GM12865 (cell line): Measurements from ENCODE around the gene PNMA8C.
"Not testable (repeated sequence)": the region's sequence is repeated elsewhere in the genome, so short reads cannot be mapped to it uniquely, and the experiment has no call there.

Experiments used
- DNase-seq: peaks from one replicate; pipeline ENCODE4 v3.0.0; 2010; ENCODE audit warnings: low read depth
- H3K4me3 ChIP-seq: 2 replicates; pipeline ENCODE4 v1.5.1; 2011; ENCODE audit warnings: mild to moderate bottlenecking, low read depth, low read length, control low read depth
- TF ChIP-seq, protein P1 (sequence below): IDR thresholded peaks from 2 replicates; pipeline ENCODE4 v1.5.1; 2011; ENCODE audit warnings: low read length, control low read depth, low read depth, inconsistent platforms; ENCODE audit not compliant: insufficient read depth; ENCODE audit errors: missing control alignments

PNMA8C gene

DNA sequence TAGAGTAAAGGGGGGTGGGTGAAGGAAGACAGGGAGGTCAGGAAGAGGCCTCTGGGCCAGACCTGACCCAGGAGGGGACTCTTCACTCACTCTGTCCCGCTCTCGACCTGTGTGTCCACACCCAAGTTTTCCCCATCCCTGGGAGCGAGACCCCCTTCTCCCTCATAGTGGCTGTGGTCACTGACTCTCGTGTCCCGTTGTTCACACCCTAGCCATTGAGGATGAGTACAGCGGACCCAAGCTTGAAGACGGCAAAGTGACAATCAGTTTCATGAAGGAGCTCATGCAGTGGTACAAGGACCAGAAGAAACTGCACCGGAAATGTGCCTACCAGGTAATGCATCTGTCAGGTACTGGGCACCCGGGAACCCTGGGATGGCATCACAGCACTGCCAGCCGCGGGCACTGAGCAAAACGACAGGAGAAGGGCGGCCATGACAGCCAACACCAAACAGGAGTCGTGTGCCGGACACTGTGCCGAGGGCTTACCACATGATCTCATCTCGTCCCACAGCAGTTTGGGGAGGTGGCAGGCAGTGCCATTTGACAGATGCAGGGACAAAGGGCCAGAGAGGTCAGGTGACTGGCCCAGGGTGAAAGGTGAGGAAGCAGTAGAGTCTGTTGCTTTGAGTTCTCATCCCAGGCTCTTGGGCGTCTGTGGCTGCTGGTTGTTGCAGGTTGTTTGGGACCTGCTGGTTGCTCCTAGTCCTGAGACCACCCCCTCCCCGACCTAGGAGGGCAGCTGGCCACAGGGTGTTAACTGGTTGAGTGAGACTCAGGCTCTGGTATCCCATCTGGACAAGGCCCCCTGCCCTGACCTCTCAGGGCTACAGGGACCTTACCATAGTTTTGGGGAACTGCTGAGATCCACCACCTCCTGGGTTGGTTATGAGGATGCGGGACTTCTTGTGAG is 52.2 kb downstream of the PNMA8C start:
- TF ChIP-seq, protein P1, sequence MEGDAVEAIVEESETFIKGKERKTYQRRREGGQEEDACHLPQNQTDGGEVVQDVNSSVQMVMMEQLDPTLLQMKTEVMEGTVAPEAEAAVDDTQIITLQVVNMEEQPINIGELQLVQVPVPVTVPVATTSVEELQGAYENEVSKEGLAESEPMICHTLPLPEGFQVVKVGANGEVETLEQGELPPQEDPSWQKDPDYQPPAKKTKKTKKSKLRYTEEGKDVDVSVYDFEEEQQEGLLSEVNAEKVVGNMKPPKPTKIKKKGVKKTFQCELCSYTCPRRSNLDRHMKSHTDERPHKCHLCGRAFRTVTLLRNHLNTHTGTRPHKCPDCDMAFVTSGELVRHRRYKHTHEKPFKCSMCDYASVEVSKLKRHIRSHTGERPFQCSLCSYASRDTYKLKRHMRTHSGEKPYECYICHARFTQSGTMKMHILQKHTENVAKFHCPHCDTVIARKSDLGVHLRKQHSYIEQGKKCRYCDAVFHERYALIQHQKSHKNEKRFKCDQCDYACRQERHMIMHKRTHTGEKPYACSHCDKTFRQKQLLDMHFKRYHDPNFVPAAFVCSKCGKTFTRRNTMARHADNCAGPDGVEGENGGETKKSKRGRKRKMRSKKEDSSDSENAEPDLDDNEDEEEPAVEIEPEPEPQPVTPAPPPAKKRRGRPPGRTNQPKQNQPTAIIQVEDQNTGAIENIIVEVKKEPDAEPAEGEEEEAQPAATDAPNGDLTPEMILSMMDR = no peak
- no peak overlapping the region for H3K4me3 ChIP-seq
- no peak for DNase-seq

DNA sequence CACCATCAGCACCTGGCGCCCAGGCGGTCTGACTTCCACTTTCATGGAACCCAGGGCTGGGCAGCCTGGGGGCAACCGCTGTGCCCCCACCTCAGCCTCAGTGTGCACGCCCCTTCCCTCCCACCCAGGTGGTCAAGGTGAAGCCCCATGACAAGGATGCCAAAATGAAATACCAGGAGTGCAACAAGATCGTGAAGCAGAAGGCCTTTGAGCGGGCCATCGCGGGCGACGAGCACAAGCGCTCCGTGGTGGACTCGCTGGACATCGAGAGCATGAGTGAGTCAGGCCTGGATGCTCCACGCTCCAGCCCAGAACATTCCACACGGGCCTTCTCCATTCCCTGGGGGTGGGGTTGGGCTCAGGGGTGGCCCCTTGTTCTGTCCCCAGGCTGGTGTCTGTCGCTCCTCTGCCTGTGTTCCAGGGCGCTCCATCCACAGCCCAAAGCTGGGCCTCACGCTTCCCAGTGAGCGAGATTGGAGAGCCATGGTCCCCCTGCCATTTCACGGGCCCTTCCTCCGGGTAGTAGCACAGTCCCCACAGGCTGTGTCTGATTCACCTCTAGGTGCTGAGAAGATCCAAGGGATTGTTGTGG is 53.2 kb downstream of the PNMA8C start:
- not testable (repeated sequence) for H3K4me3 ChIP-seq, DNase-seq
